Measurements from ENCODE around the gene SERTAD3. TPM values are rescaled to one million over a fixed set of nuclear protein-coding genes. Genes with fewer than 3 reads are reported as not detected.

The SERTAD3 gene
- total and polyA plus RNA-seq, 10 of the 15 experiments (the other 5 are each of a cell fraction or from before 2014, with no cell fraction given): 4.2 to 22.4 (median 13.7) TPM

DNA sequence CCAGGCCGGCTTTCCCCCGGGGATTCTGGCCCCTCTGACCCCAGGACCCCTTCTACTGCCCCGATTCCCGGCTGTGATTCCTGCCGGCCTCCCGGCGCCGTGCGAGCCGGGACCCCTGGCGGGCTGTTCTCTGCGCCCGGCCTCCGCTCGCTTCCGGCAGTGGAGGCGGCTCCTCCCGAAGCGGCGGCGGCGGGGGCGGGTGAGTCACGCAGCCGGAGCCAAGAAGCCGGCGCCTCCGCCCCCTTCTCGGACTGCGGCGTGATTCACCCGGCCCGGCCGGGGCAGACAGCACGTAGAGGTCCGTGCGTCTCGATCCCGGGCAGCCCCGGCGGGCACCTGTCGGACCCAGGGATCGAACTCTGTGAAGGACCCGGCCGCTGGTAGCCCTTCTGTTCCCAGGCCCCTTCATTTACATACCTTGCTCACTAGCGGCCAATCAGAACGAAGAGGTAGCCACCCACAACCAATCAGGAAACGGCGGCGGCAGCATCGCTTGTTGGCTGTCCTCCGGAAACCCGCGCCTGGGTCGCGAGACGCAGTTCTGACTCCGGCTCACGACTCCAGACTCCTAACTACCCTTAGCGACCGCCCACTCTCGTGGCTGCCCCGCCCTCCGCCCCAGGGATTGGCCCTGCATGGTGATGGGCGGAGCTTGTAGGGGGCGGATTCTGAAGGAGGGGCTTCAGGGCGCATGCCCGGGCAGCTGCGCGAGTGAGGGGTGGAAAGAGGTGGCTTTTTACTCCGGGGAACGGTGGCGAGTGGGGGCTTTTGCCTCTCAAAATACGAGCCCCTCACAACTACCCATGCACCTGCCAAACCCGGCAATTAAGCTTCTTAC, 18.5 kb downstream of the SERTAD3 start, which contains the start of gene SERTAD1 (continued):
- TF ChIP-seq CUX1 (IDR thresholded peaks at IDR 0.05; ENCODE audit: insufficient replicate concordance, low read depth, low read length): no peak
- peak; percentile 4; the same call in 1 of the 2 replicates for TF ChIP-seq NFYA (IDR thresholded peaks at IDR 0.05; ENCODE audit: borderline replicate concordance, low read depth, low read length)
- no peak for TF ChIP-seq CEBPB (IDR thresholded peaks at IDR 0.05; ENCODE audit: borderline replicate concordance in 1 of 2, low read depth in 2 of 2, low read length in 2 of 2)
- peak; percentile 15; the same call in 1 of the 2 replicates for TF ChIP-seq ZNF687 (IDR thresholded peaks at IDR 0.05)
- TF ChIP-seq, protein P1, sequence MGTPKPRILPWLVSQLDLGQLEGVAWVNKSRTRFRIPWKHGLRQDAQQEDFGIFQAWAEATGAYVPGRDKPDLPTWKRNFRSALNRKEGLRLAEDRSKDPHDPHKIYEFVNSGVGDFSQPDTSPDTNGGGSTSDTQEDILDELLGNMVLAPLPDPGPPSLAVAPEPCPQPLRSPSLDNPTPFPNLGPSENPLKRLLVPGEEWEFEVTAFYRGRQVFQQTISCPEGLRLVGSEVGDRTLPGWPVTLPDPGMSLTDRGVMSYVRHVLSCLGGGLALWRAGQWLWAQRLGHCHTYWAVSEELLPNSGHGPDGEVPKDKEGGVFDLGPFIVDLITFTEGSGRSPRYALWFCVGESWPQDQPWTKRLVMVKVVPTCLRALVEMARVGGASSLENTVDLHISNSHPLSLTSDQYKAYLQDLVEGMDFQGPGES (IDR thresholded peaks at IDR 0.05): peak; percentile 81
- no peak for TF ChIP-seq SIX5 (IDR thresholded peaks at IDR 0.05; ENCODE audit: low read depth, low read length, severe bottlenecking)
- no peak for TF ChIP-seq ZZZ3 (IDR thresholded peaks at IDR 0.05; ENCODE audit: control insufficient read depth, insufficient read length, low read depth)
- no peak for TF ChIP-seq IRF4 (IDR thresholded peaks at IDR 0.05; ENCODE audit: low read depth, low read length)
- TF ChIP-seq MAX (IDR thresholded peaks at IDR 0.05; ENCODE audit: low read depth, low read length): no peak
- no peak for TF ChIP-seq CEBPZ (IDR thresholded peaks at IDR 0.05; ENCODE audit: low read depth, low read length)
- TF ChIP-seq GABPA (IDR thresholded peaks at IDR 0.05; ENCODE audit: low read depth): no peak
- no peak for TF ChIP-seq YBX1 (IDR thresholded peaks at IDR 0.05)
- peak; percentile 60 for TF ChIP-seq MYC (IDR thresholded peaks at IDR 0.05; ENCODE audit: insufficient read depth, insufficient read length, insufficient replicate concordance, low read length, severe bottlenecking)

Data from GM12878 (cell line).